Liver (tissue), 9 donors: Measurements from ENCODE around the gene MRPL32. TPM values are rescaled to one million over a fixed set of nuclear protein-coding genes. Genes with fewer than 3 reads are reported as not detected.

ENCODE experiments used
- DNase-seq: peaks from one replicate; pipeline ENCODE4 v3.0.0-alpha.2; 2017; ENCODE audit warnings: low spot score
- H3K27ac ChIP-seq, 2 donors: one replicate each; pipeline ENCODE4 v1.7.0; 2013; ENCODE audit warnings: inconsistent platforms in 2 of 2, low read length in 2 of 2, control low read depth in 1 of 2, low read depth in 1 of 2, mild to moderate bottlenecking in 1 of 2
- H3K27me3 ChIP-seq, 4 donors: one replicate each; pipeline versions ENCODE4 v1.6.1 to v1.7.0; 2013; ENCODE audit warnings: low read length in 3 of 4, inconsistent platforms in 1 of 4, mild to moderate bottlenecking in 1 of 4, moderate library complexity in 1 of 4; ENCODE audit not compliant: control insufficient read depth in 4 of 4, insufficient read depth in 4 of 4
- H3K36me3 ChIP-seq, 4 donors: one replicate each; pipeline versions ENCODE4 v1.6.1 to v1.7.0; 2013; ENCODE audit warnings: low read length in 3 of 4, mild to moderate bottlenecking in 3 of 4, low read depth in 1 of 4, moderate library complexity in 1 of 4; ENCODE audit not compliant: control insufficient read depth in 4 of 4, insufficient read depth in 3 of 4
- H3K4me1 ChIP-seq, 4 donors: one replicate each; pipeline versions ENCODE4 v1.6.1 to v1.7.0; 2013; ENCODE audit warnings: low read length in 3 of 4, mild to moderate bottlenecking in 3 of 4, moderate library complexity in 1 of 4; ENCODE audit not compliant: control insufficient read depth in 4 of 4, insufficient read depth in 4 of 4
- H3K4me3 ChIP-seq, 3 donors: one replicate each; pipeline versions ENCODE4 v1.6.1 to v1.7.0; 2013; ENCODE audit warnings: low read length in 3 of 3, control low read depth in 1 of 3, low read depth in 1 of 3, mild to moderate bottlenecking in 1 of 3
- H3K9ac ChIP-seq, 2 donors: one replicate each; pipeline ENCODE4 v1.7.0; 2013; ENCODE audit warnings: low read length in 2 of 2, mild to moderate bottlenecking in 2 of 2, moderate library complexity in 2 of 2, control low read depth in 1 of 2, low read depth in 1 of 2
- H3K9me3 ChIP-seq, 4 donors: one replicate each; pipeline versions ENCODE4 v1.6.1 to v1.7.0; 2013; ENCODE audit warnings: low read length in 3 of 4; ENCODE audit not compliant: control insufficient read depth in 4 of 4
- ATF3 ChIP-seq: IDR thresholded peaks from 2 replicates; pipeline ENCODE4 v1.6.1; 2016; ENCODE audit warnings: antibody characterized with exemption
- CTCF ChIP-seq: fragments of 150-350 bp; IDR thresholded peaks from 2 replicates; pipeline ENCODE4 v1.5.1; 2017; ENCODE audit warnings: improper control_type of control experiment, low read depth, low read length; ENCODE audit not compliant: missing input control
- EGR1 ChIP-seq, 2 donors: IDR thresholded peaks; 2 replicates each; pipeline ENCODE4 v1.6.1; 2016 to 2018; ENCODE audit warnings: antibody characterized with exemption in 2 of 2, low read depth in 2 of 2
- FOXA2 ChIP-seq: IDR thresholded peaks from 2 replicates; pipeline ENCODE4 v1.6.1; 2016; ENCODE audit warnings: antibody characterized with exemption
- GABPA ChIP-seq, 2 donors: IDR thresholded peaks in 1 of 2; conservative IDR thresholded peaks in 1 of 2; 2 replicates each; pipeline ENCODE4 v1.6.1; 2016; ENCODE audit warnings: antibody characterized with exemption in 2 of 2, mild to moderate bottlenecking in 1 of 2, moderate library complexity in 1 of 2
- HNF4A ChIP-seq, 2 donors: conservative IDR thresholded peaks; 2 replicates each; pipeline ENCODE4 v1.6.1; 2016; ENCODE audit warnings: antibody characterized with exemption in 2 of 2, mild to moderate bottlenecking in 2 of 2
- HNF4G ChIP-seq: IDR thresholded peaks from 2 replicates; pipeline ENCODE4 v1.6.1; 2016; ENCODE audit warnings: antibody characterized with exemption
- JUND ChIP-seq, 2 donors: IDR thresholded peaks; 2 replicates each; pipeline ENCODE4 v1.6.1; 2016; ENCODE audit warnings: antibody characterized with exemption in 2 of 2
- NR2F2 ChIP-seq: IDR thresholded peaks from 2 replicates; pipeline ENCODE4 v1.6.1; 2016; ENCODE audit warnings: antibody characterized with exemption
- RAD21 ChIP-seq, 2 donors: IDR thresholded peaks; 2 replicates each; pipeline ENCODE4 v1.6.1; 2016; ENCODE audit warnings: antibody characterized with exemption in 2 of 2, mild to moderate bottlenecking in 2 of 2
- REST ChIP-seq: IDR thresholded peaks from 2 replicates; pipeline ENCODE4 v1.6.1; 2016; ENCODE audit warnings: antibody characterized with exemption, mild to moderate bottlenecking
- RXRA ChIP-seq, 2 donors: IDR thresholded peaks; 2 replicates each; pipeline ENCODE4 v1.6.1; 2017 to 2018; ENCODE audit warnings: antibody characterized with exemption in 2 of 2, mild to moderate bottlenecking in 1 of 2
- YY1 ChIP-seq: IDR thresholded peaks from 2 replicates; pipeline ENCODE4 v1.6.1; 2016; ENCODE audit warnings: antibody characterized with exemption, mild to moderate bottlenecking
- ZBTB33 ChIP-seq: IDR thresholded peaks from 2 replicates; pipeline ENCODE4 v1.6.1; 2016; ENCODE audit warnings: antibody characterized with exemption
- polyA plus RNA-seq, 2 donors: library from polyadenylated mRNA; stranded (reverse) in 1 of 2; unstranded in 1 of 2; fragments of 200-250 nt in 1 of 2; fragments of >200 nt in 1 of 2; fragmentation: Nextera tagmentation in 1 of 2; extraction: Ambion mirVana in 1 of 2; gene quantifications; one replicate each; pipeline versions ENCODE4 v1.2.1 to v1.2.3, GENCODE V29; 2013 to 2015
- total RNA-seq, 2 donors: library from RNA; depleted of rRNA; stranded (reverse); fragments of >200 nt; gene quantifications; one replicate each; pipeline ENCODE4 v1.2.3, GENCODE V29; 2014
- donor health status: healthy.
- donor health status: healthy.
- donor health status: healthy.
- donor health status: healthy.
- donor health status: healthy.

Gene MRPL32
- total and polyA plus RNA-seq, 4 donors = 23.6 to 94.7 (median 47.9) TPM

GRCh38 chr7:42900842-42901241 lies 31.3 kb upstream of the MRPL32 start:
- H3K36me3 ChIP-seq = no peaks in the 10 kb centered on the region
- DNase-seq = no peak

More at GRCh38 chr7:42900842-42901241, 31.3 kb upstream of the MRPL32 start:
- Histone ChIP-seq H3K27ac (no peak overlapping the region), H3K9ac (no peak overlapping the region), H3K4me1 (no peaks in the 10 kb centered on the region), H3K27me3 (no peaks in the 10 kb centered on the region), H3K4me3 (no peak overlapping the region), H3K9me3 (peaks cover 0 to 13% (median 2%) of the 10 kb centered on the region in 4 donors)
- TF ChIP-seq GABPA (IDR thresholded peaks at IDR 0.05 in 1 of 2, conservative IDR thresholded peaks at IDR 0.05 in 1 of 2) (no peak), ZBTB33 (no peak), EGR1 (IDR thresholded peaks at IDR 0.05; ENCODE audit: low read depth in 2 of 2) (no peak), JUND (IDR thresholded peaks at IDR 0.05) (no peak), NR2F2 (no peak), RAD21 (IDR thresholded peaks at IDR 0.05) (no peak), FOXA2 (no peak), RXRA (IDR thresholded peaks at IDR 0.05) (no peak), CTCF (no peak), YY1 (no peak), ATF3 (no peak), HNF4G (no peak), HNF4A (conservative IDR thresholded peaks at IDR 0.05) (no peak), REST (no peak)
